Lower leg skin (tissue), 4 donors: ENCODE results near the gene KCNK7. TPM values are rescaled to one million over a fixed set of nuclear protein-coding genes. Genes with fewer than 3 reads are reported as not detected.

Experiments used
- DNase-seq, 2 donors: peaks; one replicate each; pipeline ENCODE4 v3.0.0-alpha.2; 2019; ENCODE audit warnings: low spot score in 2 of 2
- H3K4me3 ChIP-seq: fragments of 200-600 bp; sonication (generic); 2 replicates; pipeline ENCODE4 v1.5.1; 2017; ENCODE audit warnings: mild to moderate bottlenecking, low read depth; ENCODE audit not compliant: poor library complexity, severe bottlenecking
- POLR2A ChIP-seq, 2 donors: fragments of 450-650 bp; IDR thresholded peaks; one replicate each; pipeline ENCODE4 v1.6.1; 2016 to 2017; ENCODE audit warnings: antibody characterized with exemption in 2 of 2, mild to moderate bottlenecking in 1 of 2, moderate library complexity in 1 of 2
- WGBS, 2 donors: methylation state at CpG; one replicate each; pipeline ENCODE4 v1.1.5; 2018; 5-methylcytosine and 5-hydroxymethylcytosine counted together
- intact Hi-C: fragments of 100-400 bp; cut with DNase I; formaldehyde crosslinking; loops from one replicate; pipeline ENCODE4 v1.15.0; 2023; ENCODE audit warnings: low total_unique reads
- total RNA-seq, 4 donors: library from RNA; depleted of rRNA; stranded (reverse); fragments of >200 nt; gene quantifications; one replicate each; pipeline ENCODE4 v1.1.0, GENCODE V29; 2016
- TF ChIP-seq, protein P1 (sequence below), 3 donors: fragments of 450-650 bp; IDR thresholded peaks; one replicate each; pipeline ENCODE4 v1.5.1; 2016; ENCODE audit warnings: antibody characterized with exemption in 3 of 3, mild to moderate bottlenecking in 3 of 3, moderate library complexity in 2 of 3

KCNK7 gene
- total RNA-seq, 4 donors from 2014 or later = 168 to 197 (median 184) TPM

DNA sequence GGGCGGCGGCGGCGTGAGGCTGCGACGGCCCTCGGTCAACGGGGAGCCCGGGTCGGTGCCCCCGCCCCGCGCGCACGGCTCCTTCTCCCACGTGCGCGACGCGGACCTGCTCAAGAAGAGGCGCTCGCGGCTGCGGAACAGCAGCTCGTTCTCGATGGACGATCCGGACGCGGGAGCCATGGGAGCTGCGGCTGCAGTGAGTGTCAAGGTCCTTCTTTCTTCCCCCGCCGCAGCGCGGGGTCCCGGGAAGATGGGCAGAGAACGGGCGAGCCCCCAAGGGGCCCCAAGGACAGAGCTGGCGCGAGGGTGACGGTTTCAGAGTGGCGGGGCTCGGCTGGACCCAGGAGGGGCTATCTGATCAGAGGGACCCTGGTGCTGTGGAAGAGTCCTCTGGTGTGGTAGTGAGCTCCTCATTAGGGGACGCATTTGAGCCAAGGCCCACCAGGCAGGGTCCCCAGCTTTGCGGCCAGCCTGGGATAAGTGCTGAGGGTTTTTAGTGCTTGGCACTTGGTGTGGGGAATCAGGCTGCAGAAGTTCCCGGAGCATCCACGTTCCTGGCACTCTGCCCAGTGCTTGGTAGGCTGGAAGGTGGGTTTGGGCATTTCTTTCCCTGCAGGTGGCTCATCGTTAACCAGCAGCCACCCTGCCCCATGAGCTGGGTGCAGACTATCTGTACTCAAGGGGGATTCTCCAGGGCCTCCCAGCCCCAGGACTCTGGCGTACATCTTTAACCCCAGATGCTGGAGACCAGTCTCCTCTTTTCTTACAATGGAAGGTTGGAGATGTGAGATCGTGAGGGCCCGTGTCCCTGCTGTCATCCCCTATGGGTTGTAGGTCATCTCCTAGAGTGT is 10.0 kb downstream of the KCNK7 start:
- no peak for DNase-seq
- H3K4me3 ChIP-seq = no peak overlapping the region
- TF ChIP-seq, protein P1, sequence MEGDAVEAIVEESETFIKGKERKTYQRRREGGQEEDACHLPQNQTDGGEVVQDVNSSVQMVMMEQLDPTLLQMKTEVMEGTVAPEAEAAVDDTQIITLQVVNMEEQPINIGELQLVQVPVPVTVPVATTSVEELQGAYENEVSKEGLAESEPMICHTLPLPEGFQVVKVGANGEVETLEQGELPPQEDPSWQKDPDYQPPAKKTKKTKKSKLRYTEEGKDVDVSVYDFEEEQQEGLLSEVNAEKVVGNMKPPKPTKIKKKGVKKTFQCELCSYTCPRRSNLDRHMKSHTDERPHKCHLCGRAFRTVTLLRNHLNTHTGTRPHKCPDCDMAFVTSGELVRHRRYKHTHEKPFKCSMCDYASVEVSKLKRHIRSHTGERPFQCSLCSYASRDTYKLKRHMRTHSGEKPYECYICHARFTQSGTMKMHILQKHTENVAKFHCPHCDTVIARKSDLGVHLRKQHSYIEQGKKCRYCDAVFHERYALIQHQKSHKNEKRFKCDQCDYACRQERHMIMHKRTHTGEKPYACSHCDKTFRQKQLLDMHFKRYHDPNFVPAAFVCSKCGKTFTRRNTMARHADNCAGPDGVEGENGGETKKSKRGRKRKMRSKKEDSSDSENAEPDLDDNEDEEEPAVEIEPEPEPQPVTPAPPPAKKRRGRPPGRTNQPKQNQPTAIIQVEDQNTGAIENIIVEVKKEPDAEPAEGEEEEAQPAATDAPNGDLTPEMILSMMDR (IDR thresholded peaks at IDR 0.05) = no peak
- TF ChIP-seq POLR2A (IDR thresholded peaks at IDR 0.05) = no peak
- intact Hi-C loops = no loop called here
- 68 to 80% methylated on average over 44 to 51 of the region's 51 CpGs for WGBS, 2 donors

DNA sequence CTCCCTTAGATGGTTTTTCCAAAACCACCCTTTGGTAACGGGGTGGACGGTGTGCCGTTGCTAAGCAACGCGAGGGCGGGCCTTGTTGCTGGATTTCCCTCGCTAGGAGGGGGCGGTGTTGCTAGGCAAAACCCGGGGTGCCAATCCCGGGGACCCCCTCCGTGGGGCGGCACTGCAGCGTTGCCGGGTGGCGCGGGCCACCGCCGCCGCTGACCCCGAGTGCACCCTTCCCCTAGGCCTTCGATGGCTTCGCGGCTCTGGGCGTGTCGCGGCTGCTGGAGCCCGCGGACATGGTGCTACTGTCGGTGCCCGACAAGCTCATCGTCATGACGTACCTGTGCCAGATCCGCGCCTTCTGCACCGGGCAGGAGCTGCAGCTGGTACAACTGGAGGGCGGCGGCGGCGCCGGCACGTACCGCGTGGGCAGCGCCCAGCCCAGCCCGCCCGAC is 10.9 kb downstream of the KCNK7 start:
- DNase-seq = no peak
- no peak for TF ChIP-seq POLR2A (IDR thresholded peaks at IDR 0.05)
- TF ChIP-seq, protein P1 (IDR thresholded peaks at IDR 0.05) = no peak
- 44 to 58% methylated on average over 22 to 29 of the region's 46 CpGs for WGBS, 2 donors

DNA sequence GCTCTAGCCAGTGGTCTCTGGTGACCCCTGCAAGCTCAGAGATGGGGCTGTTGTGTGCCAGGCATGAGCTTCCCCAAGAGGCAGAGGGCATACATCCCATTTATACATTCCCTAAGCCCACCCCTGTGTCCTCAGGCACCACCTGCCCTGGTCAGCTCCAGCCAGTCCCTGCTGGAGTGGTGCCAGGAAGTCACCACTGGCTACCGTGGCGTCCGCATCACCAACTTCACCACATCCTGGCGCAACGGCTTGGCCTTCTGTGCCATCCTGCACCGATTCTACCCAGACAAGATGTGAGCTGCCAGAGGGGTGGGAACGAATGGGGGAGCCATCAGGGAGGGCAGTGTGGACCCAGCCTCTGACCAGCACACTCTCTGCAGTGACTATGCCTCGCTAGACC is 11.5 kb downstream of the KCNK7 start:
- DNase-seq = no peak
- 72 to 84% methylated on average over 5 to 8 of the region's 8 CpGs for WGBS, 2 donors
- TF ChIP-seq, protein P1 (IDR thresholded peaks at IDR 0.05) = no peak
- TF ChIP-seq POLR2A (IDR thresholded peaks at IDR 0.05) = no peak
- H3K4me3 ChIP-seq = no peak overlapping the region
- intact Hi-C loops = no loop called here

More for the DNA sequence above, 10.9 kb downstream of the KCNK7 start:
- no peak overlapping the region for H3K4me3 ChIP-seq
- intact Hi-C loops = no loop called here

DNA sequence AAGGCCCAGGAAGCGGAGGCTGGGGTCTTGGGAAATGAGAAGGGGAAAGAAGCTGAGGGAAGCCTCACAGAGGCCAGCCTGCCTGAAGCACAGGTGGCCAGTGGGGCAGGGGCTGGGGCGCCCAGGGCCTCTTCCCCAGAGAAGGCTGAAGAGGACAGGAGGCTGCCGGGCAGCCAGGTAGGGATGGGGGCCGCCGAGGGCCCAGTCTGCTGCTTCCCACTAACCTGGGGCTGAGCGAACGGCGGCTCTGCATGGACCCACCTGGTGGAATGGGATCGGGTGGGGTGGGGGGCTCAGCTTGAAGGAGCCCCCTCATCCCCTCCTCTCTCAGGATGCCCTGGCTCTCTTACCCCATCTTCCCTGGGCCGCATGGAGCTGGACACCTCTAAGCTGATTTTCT is 12.0 kb downstream of the KCNK7 start:
- no peak for TF ChIP-seq POLR2A (IDR thresholded peaks at IDR 0.05)
- TF ChIP-seq, protein P1 (IDR thresholded peaks at IDR 0.05) = no peak
- DNase-seq = no peak
- intact Hi-C loops = no loop called here
- H3K4me3 ChIP-seq = no peak overlapping the region
- 81 to 98% methylated on average over 10 of the region's 10 CpGs for WGBS, 2 donors

DNA sequence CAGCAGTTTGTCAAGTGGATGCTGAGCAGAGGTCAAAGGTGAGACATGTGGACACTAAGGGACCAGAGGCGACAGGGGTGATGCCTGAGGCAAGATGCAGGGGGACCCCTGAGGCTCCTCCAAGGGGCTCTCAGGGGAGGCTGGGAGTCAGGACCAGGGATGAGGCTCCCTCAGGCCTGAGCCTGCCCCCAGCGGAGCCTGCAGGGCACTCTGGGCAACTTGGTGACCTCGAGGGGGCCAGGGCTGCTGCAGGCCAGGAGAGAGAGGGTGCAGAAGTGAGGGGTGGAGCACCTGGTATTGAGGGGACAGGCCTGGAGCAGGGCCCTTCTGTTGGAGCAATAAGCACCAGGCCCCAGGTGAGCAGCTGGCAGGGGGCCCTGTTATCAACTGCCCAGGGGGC is 13.7 kb downstream of the KCNK7 start:
- 89 to 92% methylated on average over 3 of the region's 3 CpGs for WGBS, 2 donors
- no peak overlapping the region for H3K4me3 ChIP-seq
- no peak for DNase-seq
- TF ChIP-seq, protein P1 (IDR thresholded peaks at IDR 0.05) = no peak
- no peak for TF ChIP-seq POLR2A (IDR thresholded peaks at IDR 0.05)
- intact Hi-C loops = no loop called here
